Retinal pigment epithelial cell (primary cell): ENCODE results near the gene NKD1.

Experiments used
- DNase-seq: peaks from one replicate; pipeline ENCODE4 v3.0.0-alpha.2; 2010; ENCODE audit warnings: low read depth
- H3K4me3 ChIP-seq: 2 replicates; pipeline ENCODE4 v1.5.1; 2011; ENCODE audit warnings: mild to moderate bottlenecking, low read length, control low read depth, moderate library complexity
- TF ChIP-seq, protein P1 (sequence below): conservative IDR thresholded peaks from 2 replicates; pipeline ENCODE4 v1.5.1; 2011; ENCODE audit warnings: low read depth, low read length, control low read depth, inconsistent platforms

The NKD1 gene

DNA sequence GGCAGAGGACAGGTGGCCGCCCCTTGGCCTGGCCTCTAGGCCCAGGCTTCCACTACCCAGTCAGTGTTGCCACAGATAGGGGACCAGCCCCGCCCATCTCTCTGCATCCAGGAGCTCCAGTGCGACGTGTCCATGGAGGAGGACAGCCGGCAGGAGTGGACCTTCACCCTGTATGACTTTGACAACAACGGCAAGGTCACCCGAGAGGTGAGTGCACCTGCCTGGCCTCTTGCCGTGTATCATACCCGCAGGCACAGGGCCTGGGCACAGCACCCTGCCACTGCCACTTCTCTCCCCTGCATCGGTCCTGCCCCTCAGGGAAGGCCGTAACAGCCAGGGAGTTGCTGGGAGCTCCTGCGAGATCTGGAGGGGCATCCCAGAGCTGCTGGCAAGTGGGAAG lies 77.2 kb downstream of the NKD1 start:
- no peak for DNase-seq
- H3K4me3 ChIP-seq = no peak overlapping the region
- TF ChIP-seq, protein P1, sequence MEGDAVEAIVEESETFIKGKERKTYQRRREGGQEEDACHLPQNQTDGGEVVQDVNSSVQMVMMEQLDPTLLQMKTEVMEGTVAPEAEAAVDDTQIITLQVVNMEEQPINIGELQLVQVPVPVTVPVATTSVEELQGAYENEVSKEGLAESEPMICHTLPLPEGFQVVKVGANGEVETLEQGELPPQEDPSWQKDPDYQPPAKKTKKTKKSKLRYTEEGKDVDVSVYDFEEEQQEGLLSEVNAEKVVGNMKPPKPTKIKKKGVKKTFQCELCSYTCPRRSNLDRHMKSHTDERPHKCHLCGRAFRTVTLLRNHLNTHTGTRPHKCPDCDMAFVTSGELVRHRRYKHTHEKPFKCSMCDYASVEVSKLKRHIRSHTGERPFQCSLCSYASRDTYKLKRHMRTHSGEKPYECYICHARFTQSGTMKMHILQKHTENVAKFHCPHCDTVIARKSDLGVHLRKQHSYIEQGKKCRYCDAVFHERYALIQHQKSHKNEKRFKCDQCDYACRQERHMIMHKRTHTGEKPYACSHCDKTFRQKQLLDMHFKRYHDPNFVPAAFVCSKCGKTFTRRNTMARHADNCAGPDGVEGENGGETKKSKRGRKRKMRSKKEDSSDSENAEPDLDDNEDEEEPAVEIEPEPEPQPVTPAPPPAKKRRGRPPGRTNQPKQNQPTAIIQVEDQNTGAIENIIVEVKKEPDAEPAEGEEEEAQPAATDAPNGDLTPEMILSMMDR = no peak

DNA sequence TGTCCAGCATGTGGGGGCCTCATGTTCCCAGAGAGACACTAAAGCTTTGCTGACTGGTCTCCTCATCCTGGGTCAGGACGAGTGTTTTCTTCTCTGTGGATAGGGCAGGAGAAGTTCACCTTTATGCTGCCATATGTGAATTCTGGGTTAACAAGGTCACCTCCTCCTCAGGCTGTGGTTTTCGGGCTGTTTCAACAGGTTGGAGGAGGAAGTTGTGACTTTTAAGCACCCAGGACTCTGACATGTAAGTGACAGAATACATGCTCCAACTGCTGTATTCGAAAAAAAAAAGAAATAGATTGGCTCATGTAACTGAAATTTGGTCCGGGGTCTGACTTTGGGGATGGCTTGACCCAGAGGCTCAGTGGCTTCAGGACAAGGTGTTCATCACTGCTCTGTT lies 78.7 kb downstream of the NKD1 start:
- H3K4me3 ChIP-seq = no peak overlapping the region
- TF ChIP-seq, protein P1 = no peak
- DNase-seq = no peak

DNA sequence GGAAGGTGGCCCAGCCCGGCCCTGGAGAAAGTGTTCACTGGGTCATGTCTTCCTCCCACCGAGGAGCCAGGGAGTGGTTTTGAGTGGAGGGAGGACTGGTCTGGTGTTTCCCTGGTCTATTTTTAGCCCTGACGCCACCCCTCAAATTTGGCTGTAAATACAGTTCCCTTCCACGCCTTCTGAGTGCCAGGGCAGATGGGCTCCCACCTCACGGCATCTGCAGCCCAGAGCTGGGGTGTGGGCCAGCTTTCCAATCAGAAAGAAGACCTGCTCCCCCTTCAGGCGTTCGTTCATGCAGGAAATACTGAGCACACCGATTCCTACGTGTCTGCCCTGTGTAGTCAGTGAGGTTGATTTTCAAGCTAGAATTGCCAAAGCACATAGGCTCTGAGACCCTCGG lies 79.2 kb downstream of the NKD1 start:
- no peak overlapping the region for H3K4me3 ChIP-seq
- TF ChIP-seq, protein P1 = no peak
- no peak for DNase-seq

DNA sequence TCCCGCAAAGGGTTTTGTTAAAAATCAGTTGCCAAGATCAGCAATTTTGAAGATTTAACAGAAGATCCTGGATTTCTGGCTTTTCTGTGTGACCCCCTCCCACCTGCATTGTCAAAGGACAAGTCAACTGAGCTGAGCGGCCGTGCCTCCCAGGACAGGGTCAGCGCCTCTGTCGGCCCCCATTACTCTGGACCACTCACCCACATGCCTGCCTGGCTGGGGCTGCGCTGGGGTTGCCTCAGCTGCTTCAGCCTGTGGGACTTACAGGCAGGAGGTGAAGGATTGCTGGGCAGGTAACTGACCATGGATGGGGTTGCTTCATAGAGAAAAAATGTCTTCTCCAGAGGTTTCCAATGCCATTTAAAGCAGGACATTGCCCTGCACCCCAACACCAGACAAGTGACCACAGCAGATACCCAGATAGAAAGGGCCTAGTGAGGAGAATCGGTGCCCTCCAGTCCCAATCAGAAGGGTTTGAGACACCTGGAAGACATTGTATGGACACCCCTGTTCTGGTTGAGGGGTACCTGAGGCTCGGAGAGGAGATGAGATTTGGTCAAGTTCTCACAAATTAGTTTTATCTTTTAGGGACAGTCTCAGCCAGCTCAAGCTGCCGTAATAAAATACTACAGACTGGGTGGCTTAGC lies 80.1 kb downstream of the NKD1 start:
- TF ChIP-seq, protein P1 = no peak
- H3K4me3 ChIP-seq = no peak overlapping the region
- no peak for DNase-seq

DNA sequence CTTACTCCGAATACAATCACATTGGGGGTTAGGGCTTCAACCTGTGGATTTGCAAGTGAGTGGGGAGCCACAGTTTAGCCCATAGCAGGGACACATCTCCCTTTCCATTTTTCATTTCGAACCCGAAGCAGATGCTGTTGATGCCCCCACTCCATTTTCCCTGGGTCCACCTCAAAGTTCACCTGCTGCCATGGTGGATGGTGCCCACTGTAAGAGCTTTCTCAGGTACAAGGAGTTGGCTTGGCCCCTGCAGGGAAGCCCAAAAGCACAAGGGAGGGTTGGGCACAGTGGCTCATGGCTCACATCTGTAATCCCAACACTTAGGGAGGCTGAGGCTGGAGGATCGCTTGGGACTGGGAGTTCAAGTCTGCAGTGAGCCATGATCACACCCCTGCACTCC lies 81.1 kb downstream of the NKD1 start:
- TF ChIP-seq, protein P1 = no peak
- no peak overlapping the region for H3K4me3 ChIP-seq
- DNase-seq = no peak

DNA sequence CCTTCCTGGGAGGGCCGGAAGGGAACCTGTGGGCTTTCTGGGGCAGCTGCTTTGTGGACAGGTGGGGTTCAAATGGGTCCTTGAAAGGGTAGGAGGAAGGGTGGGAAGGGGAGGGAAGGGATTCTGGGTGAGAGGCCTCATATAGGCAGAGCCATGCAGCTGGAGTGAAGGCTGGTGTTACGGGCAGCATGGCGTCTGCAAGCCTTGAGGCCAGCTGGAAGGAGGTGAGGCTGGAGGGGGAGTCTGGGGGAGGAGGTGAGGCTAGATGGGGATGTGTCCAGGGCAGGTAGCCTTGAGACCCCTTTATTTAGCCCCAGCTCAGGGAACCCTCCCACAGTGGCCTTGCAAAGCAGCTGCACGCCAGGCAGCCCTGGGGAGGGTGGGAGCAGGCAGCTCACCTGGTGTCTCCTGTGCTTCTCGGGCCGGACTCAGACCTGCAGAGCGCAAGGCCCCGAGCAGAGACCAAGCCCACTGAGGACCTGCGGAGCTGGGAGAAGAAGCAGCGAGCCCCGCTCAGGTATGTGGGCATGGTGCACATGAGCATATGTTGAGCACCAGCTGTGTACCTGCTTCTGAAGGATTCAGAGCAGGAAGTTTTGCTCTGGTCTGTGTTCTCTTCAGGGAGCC lies 82.3 kb downstream of the NKD1 start:
- TF ChIP-seq, protein P1 = no peak
- no peak overlapping the region for H3K4me3 ChIP-seq

DNA sequence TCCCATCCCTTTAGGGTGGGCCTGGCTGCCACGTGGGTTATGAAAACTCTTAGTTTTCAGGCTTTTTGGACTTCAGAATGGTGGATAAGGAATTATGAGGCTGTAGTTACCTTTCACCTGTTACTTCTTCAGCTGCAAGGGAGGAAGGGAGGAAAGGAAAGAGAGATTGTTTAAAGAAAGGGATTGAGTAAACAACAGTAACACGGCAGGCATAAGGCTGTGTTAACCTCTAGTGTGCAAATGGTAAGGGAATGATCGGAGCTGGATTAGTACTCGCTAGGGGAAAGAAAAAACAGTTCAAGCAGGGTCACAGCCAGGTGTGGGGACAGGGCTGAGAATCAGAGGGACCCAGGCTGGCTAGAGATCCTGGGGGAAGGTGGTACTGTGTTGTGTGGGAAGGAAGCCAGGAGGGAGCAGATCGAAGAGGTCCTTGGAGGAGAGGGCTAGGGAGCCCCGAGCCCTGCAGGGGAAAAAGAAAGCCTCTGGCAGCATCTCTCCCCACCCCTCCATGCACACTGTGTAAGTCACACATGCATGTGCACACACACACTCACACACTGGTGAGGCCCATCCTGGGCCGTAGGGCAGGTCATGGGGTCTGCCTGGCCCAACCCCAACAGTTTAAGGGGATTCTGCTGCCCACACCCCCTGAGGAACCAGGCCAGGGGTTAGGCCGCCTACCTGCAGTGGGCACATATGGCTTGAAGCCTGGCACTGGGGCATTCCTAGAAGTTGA lies 83.2 kb downstream of the NKD1 start:
- no peak overlapping the region for H3K4me3 ChIP-seq
- TF ChIP-seq, protein P1 = no peak
- DNase-seq = no peak

More for the DNA sequence above, 82.3 kb downstream of the NKD1 start:
- DNase-seq = no peak
